Smooth muscle cell of the umbilical artery (primary cell): ENCODE measurements around the gene DMBT1. TPM values are rescaled to one million over a fixed set of nuclear protein-coding genes. Genes with fewer than 3 reads are reported as not detected.

Experiments used
- total RNA-seq: library from RNA; depleted of rRNA; stranded (reverse); fragments of >200 nt; gene quantifications from 2 replicates; pipeline ENCODE4 v1.2.3, GENCODE V29; 2014

The DMBT1 gene
- total RNA-seq, result not detected in 2 replicates

GRCh38 chr10:122560279-122560804 lies at the start of gene DMBT1:
Gene DMBT1, plus strand, starts transcription at chr10:122560754. Its CDS starts 17 bp downstream, at chr10:122560771.

Other genes with a start within 250 kb of the DMBT1 start
- 19.3 and 28.0 TPM in 2 replicates for gene PLEKHA1, start 186.0 kb upstream of the DMBT1 start, total RNA-seq
- gene ARMS2, start 106.1 kb upstream of the DMBT1 start, total RNA-seq, result not detected in 2 replicates
- gene HTRA1, start 99.2 kb upstream of the DMBT1 start, total RNA-seq, result 227 and 344 TPM in 2 replicates
- not detected in 2 replicates for gene C10orf120, start 139.1 kb downstream of the DMBT1 start, total RNA-seq